Activated T-cell treated with anti-CD3 and anti-CD28 coated beads, Interleukin-2, amount 50 U/mL, for 72 hours (primary cell): ENCODE measurements around the gene KIAA1217. TPM values are rescaled to one million over a fixed set of nuclear protein-coding genes. Genes with fewer than 3 reads are reported as not detected.

Source experiments
- ATAC-seq, 2 donors: fragments of 150-1000 bp; cut with Tn5 transposase; replicated peaks in 1 of 2; 2 replicates each; pipeline ENCODE4 v1.10.0; 2021; ENCODE audit warnings: moderate library complexity in 2 of 2, mild to moderate bottlenecking in 1 of 2
- DNase-seq, 2 donors: peaks; one replicate each; pipeline ENCODE4 v3.0.0; 2021 to 2022; ENCODE audit warnings: mixed read lengths in 1 of 2
- H3K27ac Mint-ChIP-seq: one replicate; pipeline ENCODE4 v1.8.0; 2022; ENCODE audit warnings: mild to moderate bottlenecking, moderate library complexity, mixed read lengths
- H3K27me3 Mint-ChIP-seq: one replicate; pipeline ENCODE4 v1.8.0; 2022; ENCODE audit warnings: low read depth, mixed read lengths
- H3K36me3 Mint-ChIP-seq, 2 donors: one replicate each; pipeline ENCODE4 v1.8.0; 2022; ENCODE audit warnings: mixed read lengths in 2 of 2, mild to moderate bottlenecking in 1 of 2; ENCODE audit not compliant: insufficient read depth in 2 of 2
- H3K4me1 Mint-ChIP-seq: one replicate; pipeline ENCODE4 v1.8.0; 2022; ENCODE audit warnings: low read depth, mixed read lengths
- H3K4me3 Mint-ChIP-seq, 2 donors: one replicate each; pipeline ENCODE4 v1.8.0; 2022; ENCODE audit warnings: mild to moderate bottlenecking in 2 of 2, mixed read lengths in 2 of 2, moderate library complexity in 2 of 2
- H3K9me3 Mint-ChIP-seq, 2 donors: one replicate each; pipeline ENCODE4 v1.8.0; 2022; ENCODE audit warnings: mixed read lengths in 2 of 2
- total RNA-seq, 2 donors: library from RNA; stranded (reverse); gene quantifications; one replicate each; pipeline ENCODE4 v1.2.3, GENCODE V29; 2022

The KIAA1217 gene
- total RNA-seq, 2 donors from 2014 or later, result 0.60 to 0.84 TPM

GRCh38 chr10:24590697-24591457, 381.9 kb downstream of the KIAA1217 start:
- no peaks in the 10 kb centered on the region for H3K27me3 Mint-ChIP-seq
- peaks cover 13% of the 10 kb centered on the region for H3K4me1 Mint-ChIP-seq
- peaks cover 7 to 8% of the 10 kb centered on the region in 2 donors for H3K36me3 Mint-ChIP-seq
- H3K9me3 Mint-ChIP-seq, result no peaks in the 10 kb centered on the region
- no peak overlapping the region for H3K4me3 Mint-ChIP-seq
- DNase-seq (no peak), ATAC-seq (peak; percentile 74 to 81)
- H3K27ac Mint-ChIP-seq, result peak overlapping the region; percentile 7

GRCh38 chr10:24596217-24596930, 387.4 kb downstream of the KIAA1217 start:
- no peak for DNase-seq
- no peak overlapping the region for H3K27ac Mint-ChIP-seq
- no peaks in the 10 kb centered on the region for H3K27me3 Mint-ChIP-seq
- H3K9me3 Mint-ChIP-seq, result no peaks in the 10 kb centered on the region
- H3K4me3 Mint-ChIP-seq, result no peak overlapping the region
- ATAC-seq, result no peak
- H3K4me1 Mint-ChIP-seq, result peaks cover under 1% of the 10 kb centered on the region
- H3K36me3 Mint-ChIP-seq, result peaks cover 5 to 13% of the 10 kb centered on the region in 2 donors

- Mint-ChIP-seq H3K27me3 (no peaks in the 10 kb centered on the region), H3K36me3 (peaks cover 5 to 7% of the 10 kb centered on the region in 2 donors), H3K4me3 (no peak overlapping the region), H3K4me1 (peaks cover 1% of the 10 kb centered on the region), H3K9me3 (no peaks in the 10 kb centered on the region), H3K27ac (no peak overlapping the region)
- DNase-seq (no peak), ATAC-seq (no peak)
Measured at GRCh38 chr10:24597426-24597825, 388.5 kb downstream of the KIAA1217 start.
